HepG2 (cell line): Measurements from ENCODE around the gene ANTXR1. TPM values are rescaled to one million over a fixed set of nuclear protein-coding genes. Genes with fewer than 3 reads are reported as not detected.

Experiments used
- CHD4 ChIP-seq: fragments of 200-600 bp; sonication (generic); IDR thresholded peaks from 2 replicates; pipeline ENCODE4 v1.7.0; 2017; ENCODE audit warnings: mild to moderate bottlenecking, low read length, borderline replicate concordance
- FOXO1 ChIP-seq: sonication (generic); formaldehyde crosslinking; IDR thresholded peaks from 2 replicates; pipeline ENCODE4 v1.4.0; 2020; ENCODE audit warnings: missing genetic modification reagents
- HDAC2 ChIP-seq: sonication (generic); formaldehyde crosslinking; IDR thresholded peaks from 2 replicates; pipeline ENCODE4 v1.4.0; 2020; ENCODE audit warnings: missing genetic modification reagents
- HHEX ChIP-seq: IDR thresholded peaks from 2 replicates; pipeline ENCODE4 v1.6.1; 2016; ENCODE audit warnings: control low read depth
- HIC2 ChIP-seq: sonication (generic); formaldehyde crosslinking; IDR thresholded peaks from 2 replicates; pipeline ENCODE4 v1.9.0; 2022; ENCODE audit warnings: low read depth, missing genetic modification reagents
- KLF9 ChIP-seq: IDR thresholded peaks from 2 replicates; pipeline ENCODE4 v1.6.1; 2016; ENCODE audit warnings: low read depth
- LCORL ChIP-seq, 2 experiments: fragments of 450-650 bp in 1 of 2; sonication (generic) in 1 of 2; formaldehyde crosslinking in 1 of 2; IDR thresholded peaks; 2 replicates each; pipeline versions ENCODE4 v1.5.0 to v1.6.1; 2017 to 2020; ENCODE audit warnings: antibody characterized with exemption in 1 of 2, missing genetic modification reagents in 1 of 2
- MAFK ChIP-seq, 2 experiments: IDR thresholded peaks in 1 of 2; conservative IDR thresholded peaks in 1 of 2; 2 replicates each; pipeline ENCODE4 v1.6.1; 2011; ENCODE audit warnings: improper control_type of control experiment in 2 of 2, low read length in 2 of 2
- RERE ChIP-seq: IDR thresholded peaks from 2 replicates; pipeline ENCODE4 v1.6.1; 2016; ENCODE audit warnings: low read depth, missing genetic modification reagents, missing compliant biosample characterization
- SALL2 ChIP-seq: sonication (generic); formaldehyde crosslinking; IDR thresholded peaks from 2 replicates; pipeline ENCODE4 v1.8.1; 2023; ENCODE audit warnings: mild to moderate bottlenecking, missing genetic modification reagents, inconsistent platforms
- SMYD3 ChIP-seq: sonication (generic); formaldehyde crosslinking; IDR thresholded peaks from 2 replicates; pipeline ENCODE4 v1.8.1; 2023; ENCODE audit warnings: mild to moderate bottlenecking, missing genetic modification reagents
- TCF7 ChIP-seq: sonication (generic); IDR thresholded peaks from 2 replicates; pipeline ENCODE4 v1.6.1; 2016; ENCODE audit warnings: antibody characterized with exemption, low read depth
- TEAD3 ChIP-seq: optimal IDR thresholded peaks from 2 replicates; pipeline ENCODE3; 2016; ENCODE audit warnings: borderline replicate concordance
- ZNF207 ChIP-seq: fragments of 450-650 bp; IDR thresholded peaks from 2 replicates; pipeline ENCODE4 v1.6.1; 2016; ENCODE audit warnings: antibody characterized with exemption, borderline replicate concordance
- ZNF30 ChIP-seq: sonication (generic); formaldehyde crosslinking; IDR thresholded peaks from 2 replicates; pipeline ENCODE4 v1.5.0; 2020; ENCODE audit warnings: mild to moderate bottlenecking, missing genetic modification reagents
- ZNF333 ChIP-seq: sonication (generic); formaldehyde crosslinking; IDR thresholded peaks from 2 replicates; pipeline ENCODE4 v1.4.0; 2020; ENCODE audit warnings: mild to moderate bottlenecking, missing genetic modification reagents, borderline replicate concordance
- ZNF367 ChIP-seq: sonication (generic); formaldehyde crosslinking; IDR thresholded peaks from 2 replicates; pipeline ENCODE4 v1.4.0; 2020; ENCODE audit warnings: missing genetic modification reagents, borderline replicate concordance
- ZNF430 ChIP-seq: sonication (generic); formaldehyde crosslinking; IDR thresholded peaks from 2 replicates; pipeline ENCODE4 v1.9.0; 2021; ENCODE audit warnings: mild to moderate bottlenecking, missing genetic modification reagents
- ZNF576 ChIP-seq: sonication (generic); formaldehyde crosslinking; IDR thresholded peaks from 2 replicates; pipeline ENCODE4 v1.4.0; 2020; ENCODE audit warnings: mild to moderate bottlenecking, missing genetic modification reagents
- ZNF691 ChIP-seq: sonication (generic); formaldehyde crosslinking; IDR thresholded peaks from 2 replicates; pipeline ENCODE4 v1.4.0; 2020; ENCODE audit warnings: missing genetic modification reagents, low read depth, mild to moderate bottlenecking, borderline replicate concordance
- polyA plus RNA-seq, 8 experiments: library from polyadenylated mRNA; depleted of rRNA in 3 of 8; stranded (reverse) in 7 of 8; unstranded in 1 of 8; fragments of >200 nt; fragmentation: Illumina TruSeq in 4 of 8; extraction: Trizol in 4 of 8; gene quantifications; 2 replicates each; pipeline versions ENCODE4 v1.2.1 to v1.2.3, GENCODE V29; 2011 to 2016; ENCODE audit warnings: low read depth in 4 of 8, missing spikeins in 1 of 8, mixed read lengths in 1 of 8; ENCODE audit not compliant: insufficient read depth in 1 of 8
- total RNA-seq, 5 experiments: library from RNA; depleted of rRNA; stranded (reverse); fragments of >200 nt; fragmentation: Illumina TruSeq; extraction: Trizol; gene quantifications; 2 replicates each; pipeline ENCODE4 v1.2.3, GENCODE V29; 2016; ENCODE audit warnings: low read depth in 1 of 5

ANTXR1 gene
- total and polyA plus RNA-seq, 2 of the 13 experiments (the other 11 are each of a cell fraction or from before 2014, with no cell fraction given) = 4.5 to 12.7 TPM

GRCh38 chr2:69082430-69082997, 69.5 kb downstream of the ANTXR1 start (continued):
- TF ChIP-seq CHD4 = peak; percentile 36; the same call in 1 of the 2 replicates
- TF ChIP-seq ZNF430 (CRISPR knock-in tag) = no peak
- no peak for TF ChIP-seq ZNF367 (CRISPR knock-in tag)
- TF ChIP-seq HDAC2 = peak; percentile 65; the same call in 1 of the 2 replicates
- TF ChIP-seq HHEX = 0 out of 2 replicates have a peak, but pooled peaks have one; percentile 60
- 0 out of 2 replicates have a peak, but pooled peaks have one; percentile 59 for TF ChIP-seq RERE
- TF ChIP-seq ZNF30 = no peak
- peak; percentile 83; the same call in 1 of the 2 replicates for TF ChIP-seq FOXO1 (CRISPR knock-in tag)
- TF ChIP-seq SALL2 (CRISPR knock-in tag) = no peak
- no peak for TF ChIP-seq ZNF207
- TF ChIP-seq KLF9 (CRISPR knock-in tag) = 0 out of 2 replicates have a peak, but pooled peaks have one; percentile 51
- TF ChIP-seq TCF7 = peak; percentile 66
- no peak for TF ChIP-seq ZNF333
- 0 out of 2 replicates have a peak, but pooled peaks have one; percentile 65 for TF ChIP-seq SMYD3 (CRISPR knock-in tag)
- TF ChIP-seq ZNF576 = no peak
- no peak for TF ChIP-seq HIC2
- TF ChIP-seq TEAD3 (CRISPR knock-in tag) = peak; percentile 69
- TF ChIP-seq ZNF691 = 0 out of 2 replicates have a peak, but pooled peaks have one; percentile 23
- TF ChIP-seq LCORL (IDR thresholded peaks at IDR 0.05) = no peak
- no peak for TF ChIP-seq LCORL (CRISPR knock-in tag; IDR thresholded peaks at IDR 0.05)
- TF ChIP-seq MAFK (conservative IDR thresholded peaks at IDR 0.05 in 1 of 2, IDR thresholded peaks at IDR 0.05 in 1 of 2; ENCODE audit: low read length in 2 of 2) = peak; percentile 82 to 92
